GM21423 (cell line): Measurements from ENCODE around the gene AGAP1.
"Not testable (repeated sequence)": the region's sequence is repeated elsewhere in the genome, so short reads cannot be mapped to it uniquely, and the experiment has no call there.

Experiments
- ATAC-seq: cut with Tn5 transposase; IDR thresholded peaks from one replicate; pipeline ENCODE4 v1.9.1; 2021; ENCODE audit warnings: mild to moderate bottlenecking, moderate library complexity; ENCODE audit not compliant: unreplicated experiment

AGAP1 gene

DNA sequence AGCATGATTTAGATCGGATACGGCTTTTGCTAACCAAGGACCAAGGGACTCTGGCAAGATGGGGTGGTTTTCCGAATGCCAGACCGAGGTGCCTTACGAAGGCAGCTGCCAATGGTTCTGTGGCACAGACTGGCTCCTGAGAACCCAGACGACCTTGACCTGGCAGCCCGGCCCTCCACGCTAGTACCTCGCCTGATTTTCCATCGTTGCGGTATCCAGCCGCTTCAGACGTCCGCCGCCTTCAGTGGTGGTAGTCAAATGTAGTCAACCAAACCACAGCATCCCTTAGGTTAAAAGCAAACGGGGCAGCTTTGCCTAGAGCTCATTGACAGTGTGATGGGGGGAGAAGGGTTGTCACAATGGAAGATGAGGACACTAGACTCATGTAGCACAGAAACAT, 631.7 kb downstream of the AGAP1 start:
- ATAC-seq: no peak

DNA sequence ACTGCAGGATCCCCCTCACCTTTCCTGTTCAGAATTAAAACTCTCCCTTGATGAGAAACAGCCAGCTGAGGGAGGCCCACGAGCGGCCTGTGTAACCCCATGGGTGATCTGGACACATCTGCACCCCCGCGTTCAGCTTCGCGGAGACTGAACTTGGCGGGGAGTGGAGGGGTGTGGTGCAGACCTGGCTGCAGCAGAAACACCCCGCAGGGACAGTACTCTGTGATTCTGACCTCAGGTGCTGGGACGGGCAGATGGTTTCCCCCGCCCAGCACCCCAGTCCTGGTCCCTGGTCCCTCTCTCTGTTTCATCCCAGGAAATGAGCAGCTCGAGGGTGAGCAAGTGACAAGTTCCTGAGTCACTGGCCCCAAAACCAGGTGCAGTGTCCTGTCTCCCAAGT, 633.2 kb downstream of the AGAP1 start:
- ATAC-seq: no peak

DNA sequence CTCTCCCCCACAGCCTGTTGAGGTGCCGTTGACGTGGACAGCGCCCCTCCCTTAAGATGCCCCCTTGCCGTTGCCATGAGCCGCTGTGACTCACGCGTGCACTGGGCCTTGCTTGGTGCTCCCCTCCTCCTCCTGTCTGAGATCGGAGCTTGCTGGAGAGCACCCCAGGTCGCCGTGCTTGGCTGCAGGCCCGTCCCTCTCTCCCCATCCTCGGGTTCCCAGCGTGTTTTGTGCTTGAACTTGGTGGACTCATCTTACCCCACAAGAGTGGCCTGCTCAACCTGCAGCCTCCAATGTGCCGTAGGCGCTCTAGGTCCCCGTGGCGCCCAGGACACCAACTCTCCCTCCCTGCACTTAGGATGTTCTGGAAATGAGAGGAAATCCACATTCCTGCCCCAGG, 634.5 kb downstream of the AGAP1 start:
- no peak for ATAC-seq

DNA sequence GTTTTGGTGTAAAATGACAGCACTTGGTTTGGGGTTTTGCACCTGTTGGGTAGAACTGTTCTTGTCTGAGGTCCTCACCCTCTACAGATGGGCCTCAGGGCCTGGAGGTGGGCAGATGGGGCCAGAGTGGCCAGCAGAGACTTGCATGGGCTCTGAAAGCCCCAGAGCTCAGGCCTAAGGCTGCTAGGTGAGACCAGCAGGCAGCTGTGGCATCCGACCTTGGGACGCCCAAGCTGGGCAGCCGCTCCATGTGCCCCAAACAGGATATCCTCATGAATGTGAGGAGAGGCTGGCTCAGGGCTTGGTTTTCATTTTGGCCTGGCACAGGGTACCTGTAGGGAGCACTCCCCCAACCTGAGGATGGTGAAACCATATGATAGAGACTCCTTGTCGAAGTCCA, 636.1 kb downstream of the AGAP1 start:
- ATAC-seq: no peak

DNA sequence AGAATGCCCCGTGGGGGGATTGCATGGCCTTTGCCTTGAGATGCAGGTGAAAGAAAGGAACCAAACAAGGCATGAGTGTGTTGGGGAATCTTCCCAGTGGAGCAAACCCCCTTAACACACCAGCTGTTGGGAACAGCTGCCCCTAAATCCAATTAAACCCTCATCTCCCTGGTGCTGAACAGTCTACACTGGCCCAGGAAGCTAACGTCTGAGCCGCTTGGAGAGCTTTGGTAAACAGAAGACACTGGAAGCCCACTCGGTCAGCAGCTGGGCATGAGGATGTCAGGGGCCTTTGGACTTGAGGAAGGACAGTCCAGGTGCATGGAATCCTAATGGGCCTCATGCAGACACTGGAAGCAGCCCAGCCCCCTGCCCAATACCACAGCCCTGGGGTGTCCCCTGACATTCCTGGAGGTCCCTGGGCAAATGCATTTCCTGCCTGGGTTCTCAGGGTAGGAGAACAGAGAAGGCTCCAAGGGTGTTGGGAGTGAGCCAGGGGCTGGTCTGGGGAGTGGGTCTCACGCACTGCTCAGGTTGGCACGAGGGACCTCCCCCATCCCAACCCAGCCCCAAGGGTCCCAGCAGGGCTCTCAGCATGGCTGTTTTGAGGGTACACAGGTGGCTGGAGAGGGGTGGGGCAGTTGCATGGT, 636.6 kb downstream of the AGAP1 start:
- no peak for ATAC-seq

DNA sequence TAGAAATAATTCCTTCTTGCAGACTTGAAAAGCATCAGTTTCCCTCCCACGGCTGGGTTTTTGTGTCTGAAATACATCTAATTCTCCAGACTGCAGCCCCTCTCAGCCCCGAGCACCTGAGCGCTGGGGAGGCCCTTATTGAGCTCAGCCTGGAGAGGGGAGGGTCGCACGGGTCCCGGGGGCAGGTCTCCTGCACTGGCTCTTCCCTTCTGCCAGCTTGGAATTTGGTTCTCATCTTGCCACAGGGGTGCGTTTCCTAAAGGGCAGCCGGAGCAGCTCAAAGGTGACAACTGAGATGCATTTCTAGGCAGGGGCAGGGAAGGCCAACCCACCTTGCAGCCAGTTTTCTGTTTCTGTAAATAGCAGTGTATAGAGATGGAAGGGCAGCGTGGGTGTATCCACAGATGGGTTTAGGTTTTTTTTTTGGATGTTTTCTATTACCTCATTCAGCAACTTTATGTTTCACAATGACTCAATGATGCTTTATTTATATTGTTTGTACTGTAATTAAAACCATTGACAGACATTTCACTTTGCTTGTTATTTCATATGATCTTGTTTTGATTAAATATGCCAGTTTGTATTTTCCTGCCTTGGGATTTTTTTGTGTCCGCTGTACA, 637.3 kb downstream of the AGAP1 start:
- no peak for ATAC-seq

DNA sequence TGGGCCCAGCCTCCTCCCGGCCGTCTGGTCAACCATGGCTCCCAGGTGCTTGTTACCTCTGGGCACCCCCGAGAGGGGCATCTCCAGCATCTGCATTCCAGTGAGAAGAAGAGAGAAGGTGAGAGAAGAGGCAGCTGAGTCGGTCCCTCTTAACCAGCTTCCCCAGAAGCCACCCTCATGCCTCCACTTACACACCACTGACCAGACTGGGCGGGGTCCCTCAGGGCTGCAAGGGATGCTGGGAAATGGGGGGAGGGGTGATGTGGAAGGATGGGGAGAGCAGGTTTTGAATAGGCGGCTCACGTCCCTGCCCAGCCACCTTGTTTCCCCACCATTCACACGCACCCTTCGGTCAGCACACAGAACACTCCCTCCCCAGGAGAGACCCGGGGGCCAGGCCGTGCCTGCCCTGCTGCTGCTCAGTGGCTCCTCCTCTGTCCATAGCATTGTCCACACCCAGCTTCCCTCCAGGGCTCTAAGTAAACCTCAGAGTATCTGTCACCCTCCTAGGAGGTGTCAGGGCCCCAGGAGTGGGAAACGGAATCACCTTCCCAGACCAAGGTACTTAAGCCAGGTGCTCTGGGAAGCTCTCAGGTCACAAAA, 639.7 kb downstream of the AGAP1 start:
- no peak for ATAC-seq

DNA sequence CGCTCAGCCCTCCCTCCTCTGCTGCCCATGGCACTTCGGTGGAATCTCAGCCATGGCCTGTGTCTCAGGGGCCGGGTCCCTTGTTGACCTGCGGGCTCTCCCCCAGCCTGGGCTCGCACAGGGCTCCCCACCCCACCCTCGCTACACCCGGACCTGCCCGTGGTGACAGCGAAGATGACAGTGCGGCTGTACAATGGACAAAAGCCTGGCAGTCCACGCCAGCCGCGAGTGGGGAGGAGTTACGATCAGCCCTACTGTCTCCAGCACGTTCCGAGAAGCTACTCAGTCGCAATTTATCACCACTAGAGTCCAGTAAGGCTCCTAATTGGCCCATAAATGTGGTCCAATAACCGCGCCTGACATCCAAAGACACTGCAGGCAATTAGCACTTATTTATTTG, 642.7 kb downstream of the AGAP1 start:
- no peak for ATAC-seq

DNA sequence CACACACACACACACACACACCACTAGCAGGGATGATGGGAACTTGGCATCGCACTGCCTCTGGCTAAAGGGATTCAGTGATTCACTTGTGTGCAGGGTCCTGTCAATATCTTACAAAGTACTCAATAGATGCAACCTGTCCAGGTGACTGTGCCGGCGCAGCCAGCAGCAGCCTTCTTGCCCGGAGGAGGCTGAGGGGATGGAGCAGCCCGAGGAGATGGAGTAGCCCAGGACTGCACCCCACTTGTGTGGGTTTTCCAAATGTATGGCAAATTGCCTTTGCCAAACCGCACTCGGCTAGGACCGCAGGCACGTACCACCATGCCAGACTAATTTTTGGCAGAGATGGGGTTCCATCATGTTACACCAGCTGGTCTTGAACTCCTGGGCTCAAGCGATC, 643.2 kb downstream of the AGAP1 start:
- ATAC-seq: no peak

DNA sequence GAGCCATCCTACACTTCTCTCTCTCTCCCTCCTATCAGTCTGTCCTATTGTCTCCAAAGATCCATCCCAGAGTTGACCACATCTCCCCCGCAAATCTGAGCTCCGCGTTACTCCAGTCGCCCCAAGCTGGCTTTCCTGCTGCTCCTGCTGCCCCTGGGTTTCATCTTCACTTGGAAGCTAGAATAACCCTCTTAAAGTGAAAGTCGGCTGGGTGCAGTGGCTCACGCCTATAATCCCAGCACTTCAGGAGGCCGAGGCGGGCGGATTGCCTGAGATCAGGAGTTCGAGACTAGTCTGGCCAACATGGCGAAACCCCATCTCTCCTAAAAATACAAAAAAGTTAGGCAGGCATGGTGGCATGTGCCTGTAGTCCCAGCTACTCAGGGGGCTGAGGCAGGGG, 647.8 kb downstream of the AGAP1 start:
- ATAC-seq: not testable (repeated sequence)

DNA sequence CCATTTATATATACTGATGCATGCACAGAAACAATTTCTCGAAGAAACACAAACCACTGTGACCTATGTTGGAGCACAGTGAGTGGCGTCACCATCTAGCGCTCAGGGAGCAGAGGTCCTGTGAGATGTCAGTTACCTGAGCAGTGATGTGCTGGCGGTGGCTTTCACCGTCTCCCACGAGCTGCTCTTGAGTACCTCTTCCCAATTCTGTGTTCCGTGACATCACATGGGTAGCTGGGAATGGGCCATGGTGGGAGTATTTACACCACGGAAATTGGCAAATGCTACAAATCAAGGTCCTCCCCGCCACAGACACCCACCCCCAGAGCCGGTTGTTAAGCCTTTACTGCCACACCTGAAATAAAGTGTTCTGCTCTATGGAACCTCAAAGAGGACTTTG, 650.0 kb downstream of the AGAP1 start:
- ATAC-seq: no peak

DNA sequence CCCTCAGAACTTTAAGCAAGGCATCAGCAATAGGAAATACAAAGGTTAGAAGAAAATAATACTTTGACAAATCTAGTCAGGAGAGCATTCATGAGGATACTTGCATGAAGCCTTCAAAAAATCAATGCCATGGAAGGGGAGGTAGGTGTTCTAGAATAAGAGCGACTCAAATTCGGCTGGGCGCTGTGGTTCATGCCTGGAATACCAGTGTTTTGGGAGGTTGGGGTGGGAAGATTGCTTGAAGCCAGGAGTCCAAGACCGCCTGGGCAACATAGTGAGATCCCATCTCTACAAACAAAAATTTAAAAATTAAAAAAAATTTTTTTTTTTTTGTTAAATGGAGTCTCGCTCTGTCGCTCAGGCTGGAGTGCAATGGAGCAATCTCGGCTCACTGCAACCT, 652.6 kb downstream of the AGAP1 start:
- ATAC-seq: no peak

DNA sequence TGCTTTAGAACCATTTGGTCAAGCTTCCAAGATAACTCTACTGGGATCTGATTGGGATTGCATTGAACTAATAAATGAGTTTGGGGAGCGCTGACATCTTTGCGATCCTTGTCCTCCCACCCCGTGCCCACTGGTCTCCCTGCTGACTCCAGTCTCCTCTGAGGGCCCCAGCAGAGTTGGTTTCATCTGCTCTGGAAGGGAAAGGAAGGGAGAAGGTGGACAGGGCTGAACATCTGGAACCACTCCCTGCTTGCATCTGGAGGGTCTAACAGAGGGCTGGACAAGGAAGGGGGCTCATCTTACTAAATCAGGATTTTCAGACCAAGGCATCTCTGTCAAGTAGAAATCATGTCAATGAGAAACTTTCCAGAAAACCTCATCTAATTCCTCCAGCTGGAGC, 661.6 kb downstream of the AGAP1 start:
- ATAC-seq: no peak

DNA sequence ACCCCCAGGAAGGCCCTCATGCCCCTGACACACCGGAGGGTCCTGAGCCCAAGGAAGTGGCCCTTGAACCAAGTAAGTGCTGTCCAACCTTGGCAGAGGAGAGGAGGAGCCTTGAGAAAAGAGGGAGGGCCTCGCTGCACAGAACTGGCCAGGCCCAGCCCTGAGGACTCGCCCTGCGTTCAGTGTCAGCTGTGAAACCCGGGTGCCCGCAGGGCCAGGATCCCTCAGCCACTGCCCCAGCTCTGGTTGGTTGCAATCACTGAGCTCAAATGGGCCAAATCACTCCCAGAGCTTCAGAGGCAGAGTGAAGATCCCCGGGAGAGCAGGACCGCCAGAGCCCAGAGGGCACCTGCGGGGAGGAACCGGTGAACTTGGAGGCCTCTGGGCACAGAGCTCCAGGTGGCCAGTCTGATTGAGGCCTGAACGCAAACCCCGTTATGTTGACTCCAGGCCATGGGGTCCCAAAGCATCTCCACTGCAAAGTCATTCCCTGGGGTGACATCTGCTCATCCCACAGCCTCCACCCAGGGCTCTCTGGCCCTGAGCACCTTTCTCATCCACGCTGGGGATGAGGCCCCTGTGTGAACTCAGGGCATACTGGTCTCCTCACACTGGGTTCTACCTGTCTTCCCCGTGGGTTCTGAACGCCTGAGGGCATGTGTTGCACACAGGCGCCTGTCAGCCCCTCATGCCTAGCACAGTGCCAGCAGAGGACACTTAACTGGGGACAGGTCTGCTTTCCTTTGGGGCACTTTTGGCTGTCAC, 662.4 kb downstream of the AGAP1 start:
- no peak for ATAC-seq

DNA sequence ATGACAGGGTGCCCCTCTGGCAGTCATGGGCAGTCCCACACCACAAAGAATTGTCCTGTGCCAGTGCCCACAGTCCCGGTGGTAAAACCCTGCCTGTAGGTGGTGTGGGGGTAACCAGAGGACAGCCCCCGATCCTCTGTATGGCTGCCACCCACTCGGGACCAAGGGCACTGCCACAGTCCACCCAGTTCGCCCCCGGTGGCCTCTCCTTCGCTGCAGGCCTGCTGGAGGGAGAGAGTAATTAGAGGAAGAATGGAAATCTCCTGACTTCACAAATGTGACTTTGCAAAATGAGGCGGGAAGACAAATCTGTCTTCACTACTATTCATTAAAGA, 663.0 kb downstream of the AGAP1 start:
- no peak for ATAC-seq

DNA sequence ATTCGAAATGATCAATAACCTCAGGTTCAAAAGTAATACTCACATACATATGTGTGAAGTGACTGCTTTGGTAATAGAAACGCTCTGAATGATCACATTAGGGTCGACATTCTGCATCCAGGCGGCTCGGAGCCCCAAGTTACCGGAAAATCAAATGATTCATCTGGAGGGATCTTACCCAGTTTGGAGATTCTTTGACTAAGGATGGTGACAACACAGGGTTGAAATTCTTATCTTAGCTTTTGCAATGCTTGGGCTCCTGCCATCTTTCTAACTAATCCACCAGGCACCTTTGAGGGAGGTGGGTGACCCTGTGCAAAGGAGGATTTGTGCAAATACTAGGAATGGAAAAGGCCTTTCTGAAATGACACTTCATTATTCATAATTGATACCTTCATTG, 663.5 kb downstream of the AGAP1 start:
- ATAC-seq: no peak

DNA sequence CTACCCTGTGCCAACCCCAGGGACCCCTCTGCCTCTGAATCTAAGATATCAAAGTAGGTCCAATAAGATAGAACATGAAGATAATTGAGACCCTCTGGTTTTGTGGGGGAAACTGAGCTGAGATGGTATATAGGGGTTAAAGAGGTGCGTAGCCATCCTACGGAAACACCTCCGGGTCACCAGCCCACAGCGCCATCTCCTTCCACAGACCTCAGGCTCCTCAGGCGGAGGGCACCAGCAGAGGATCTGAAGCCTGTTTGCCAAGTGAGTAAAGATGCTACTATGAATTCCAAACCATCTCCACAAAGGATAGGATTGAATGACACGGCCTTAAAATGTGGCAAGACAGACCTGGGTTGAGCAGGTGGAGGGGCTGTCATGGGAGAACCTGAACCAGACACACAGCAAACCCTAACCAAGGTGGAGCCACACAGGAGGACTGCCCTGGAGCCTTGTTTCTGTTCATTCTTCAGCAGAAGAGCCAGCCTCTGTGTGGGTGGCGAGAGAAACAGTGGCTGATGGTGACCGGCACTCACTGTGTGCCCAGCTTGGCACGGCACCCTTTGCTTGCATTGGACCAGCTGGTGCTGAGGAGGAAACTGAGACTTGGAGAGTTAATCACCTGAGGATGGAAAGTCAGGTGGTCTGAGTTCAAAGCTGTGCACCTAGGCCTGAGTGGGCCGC, 664.1 kb downstream of the AGAP1 start:
- no peak for ATAC-seq

DNA sequence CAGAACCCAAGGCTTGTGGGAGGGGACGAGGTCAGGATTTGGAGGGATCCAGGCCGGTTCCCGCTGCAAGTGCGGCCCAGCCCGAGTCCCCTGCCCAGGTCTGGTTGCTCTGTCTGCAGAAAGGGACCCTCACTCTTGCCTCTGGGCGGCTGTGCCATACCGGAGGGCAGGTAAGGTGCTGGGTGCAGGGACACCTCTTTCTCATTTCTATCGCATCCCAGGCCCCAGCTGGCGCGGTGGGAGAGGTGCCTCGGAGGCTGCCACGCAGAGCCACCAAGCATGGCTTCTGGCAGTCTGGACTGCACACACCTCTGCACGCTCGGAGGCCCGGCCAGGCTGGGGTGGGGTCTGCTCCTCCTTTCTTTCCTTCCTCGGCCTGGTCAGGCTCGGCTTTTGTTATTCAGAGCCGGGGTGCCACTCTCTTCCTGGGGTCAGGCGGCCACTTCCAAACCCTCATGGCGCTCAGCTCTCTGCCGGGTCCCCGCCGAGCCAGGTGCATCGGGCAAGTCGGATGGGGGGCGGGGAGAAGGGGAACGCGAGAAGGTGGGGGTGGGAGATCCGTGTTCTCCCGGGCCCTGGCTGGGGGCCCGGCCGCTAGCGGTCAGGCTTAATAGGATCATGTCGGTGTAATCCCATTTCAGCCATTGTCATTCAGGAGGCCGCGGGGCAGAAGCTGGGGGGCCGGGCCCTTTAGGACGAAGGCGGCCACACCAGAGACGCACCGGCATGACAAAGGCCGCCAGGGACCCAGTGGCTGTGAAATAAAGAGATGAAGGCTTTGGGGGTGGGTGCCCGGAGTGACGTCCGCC, 665.3 kb downstream of the AGAP1 start:
- no peak for ATAC-seq

DNA sequence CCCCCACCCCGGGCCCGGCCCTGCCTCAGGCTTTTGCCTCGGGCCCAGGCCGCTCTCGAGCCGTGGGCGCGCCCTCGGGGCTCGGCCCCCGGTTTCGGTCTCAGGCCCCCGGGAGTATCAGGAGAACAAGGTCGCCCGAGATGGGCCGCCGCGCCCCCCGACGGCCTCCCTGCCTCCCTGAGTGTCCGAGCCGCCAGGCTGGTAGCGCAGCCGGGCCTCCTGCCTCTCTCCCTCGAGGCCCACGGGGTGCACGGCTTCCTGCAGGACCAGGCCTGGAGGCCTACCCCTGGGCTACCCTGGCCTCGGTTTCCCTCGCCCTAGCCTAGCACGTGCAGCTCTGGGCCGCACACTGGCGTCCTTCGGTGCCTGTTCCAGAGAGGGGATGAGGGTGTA, 665.9 kb downstream of the AGAP1 start:
- no peak for ATAC-seq

DNA sequence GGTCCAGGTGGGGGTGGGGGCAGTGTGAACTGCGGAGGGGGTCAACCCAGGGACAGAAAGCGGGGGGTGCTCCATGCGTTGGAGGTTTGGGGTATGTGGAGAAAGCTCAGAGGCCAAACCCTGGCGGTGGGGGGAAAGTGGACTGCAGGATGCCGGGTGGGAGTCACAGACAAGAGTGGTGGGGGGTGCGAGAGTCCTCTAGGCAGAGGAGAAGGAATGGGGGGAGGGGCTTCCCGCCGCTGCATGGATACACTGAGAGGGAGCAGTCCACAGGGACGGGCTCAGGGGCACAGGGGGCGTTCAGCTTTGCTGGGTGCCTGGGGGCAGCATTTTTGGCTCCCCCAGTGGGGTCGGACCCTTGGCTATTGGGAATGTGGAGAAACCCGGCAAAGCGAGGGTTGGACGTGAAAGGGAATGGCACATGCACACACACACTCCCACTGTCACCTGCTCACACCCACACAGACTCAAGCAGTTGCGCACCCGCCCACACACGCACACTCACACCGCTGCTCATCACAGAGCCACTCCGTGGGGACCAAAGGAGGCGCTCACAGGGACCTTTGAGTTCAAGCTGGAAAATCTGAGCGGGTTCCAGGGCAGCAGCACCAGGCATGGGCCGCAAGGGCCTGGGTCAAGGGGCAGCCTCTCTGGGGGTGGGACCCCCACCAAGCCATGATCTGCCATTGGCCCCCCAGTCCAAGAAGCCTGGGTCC, 666.7 kb downstream of the AGAP1 start:
- no peak for ATAC-seq
